ENCODE data around the gene MVK.

MVK gene

DNA sequence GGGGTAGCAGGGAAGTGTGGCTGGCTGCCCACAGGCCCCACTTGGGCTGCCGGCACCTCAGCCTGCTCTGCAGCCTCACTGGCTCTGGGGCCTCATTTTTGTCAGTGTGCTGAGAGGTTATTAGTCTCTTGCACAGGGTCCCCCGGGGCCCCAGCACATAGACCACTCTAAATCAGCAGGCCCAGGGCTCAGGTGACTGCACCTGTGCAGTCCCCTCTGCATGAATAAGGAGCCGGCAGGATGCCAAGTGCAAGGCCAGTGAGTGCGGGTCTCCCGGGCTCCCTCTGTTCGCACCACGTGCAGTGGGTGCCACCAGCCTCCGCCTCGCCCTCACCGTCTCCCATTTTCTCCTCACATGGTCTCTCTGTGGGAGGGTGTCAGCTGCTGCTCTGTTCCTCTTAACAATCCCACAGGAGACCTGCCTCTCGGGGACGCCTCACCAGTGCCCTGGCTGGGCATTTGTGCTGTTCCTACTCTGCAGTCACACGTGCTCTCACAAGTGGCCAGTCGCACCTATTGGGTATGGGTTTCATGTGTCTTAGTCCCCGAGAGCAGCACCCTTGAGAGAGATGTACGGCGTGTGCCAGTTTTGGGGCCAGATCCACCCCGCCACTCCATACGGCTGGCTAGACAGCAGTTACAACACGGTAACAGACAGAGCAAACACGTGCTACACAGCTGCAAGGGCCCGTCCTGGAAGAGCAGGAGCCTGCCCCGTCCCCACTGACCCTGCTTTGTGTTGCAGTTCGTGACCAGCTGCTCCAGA lies 40.7 kb upstream of the MVK start:
- TF ChIP-seq, protein P1, sequence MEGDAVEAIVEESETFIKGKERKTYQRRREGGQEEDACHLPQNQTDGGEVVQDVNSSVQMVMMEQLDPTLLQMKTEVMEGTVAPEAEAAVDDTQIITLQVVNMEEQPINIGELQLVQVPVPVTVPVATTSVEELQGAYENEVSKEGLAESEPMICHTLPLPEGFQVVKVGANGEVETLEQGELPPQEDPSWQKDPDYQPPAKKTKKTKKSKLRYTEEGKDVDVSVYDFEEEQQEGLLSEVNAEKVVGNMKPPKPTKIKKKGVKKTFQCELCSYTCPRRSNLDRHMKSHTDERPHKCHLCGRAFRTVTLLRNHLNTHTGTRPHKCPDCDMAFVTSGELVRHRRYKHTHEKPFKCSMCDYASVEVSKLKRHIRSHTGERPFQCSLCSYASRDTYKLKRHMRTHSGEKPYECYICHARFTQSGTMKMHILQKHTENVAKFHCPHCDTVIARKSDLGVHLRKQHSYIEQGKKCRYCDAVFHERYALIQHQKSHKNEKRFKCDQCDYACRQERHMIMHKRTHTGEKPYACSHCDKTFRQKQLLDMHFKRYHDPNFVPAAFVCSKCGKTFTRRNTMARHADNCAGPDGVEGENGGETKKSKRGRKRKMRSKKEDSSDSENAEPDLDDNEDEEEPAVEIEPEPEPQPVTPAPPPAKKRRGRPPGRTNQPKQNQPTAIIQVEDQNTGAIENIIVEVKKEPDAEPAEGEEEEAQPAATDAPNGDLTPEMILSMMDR (IDR thresholded peaks at IDR 0.05), result no peak

GRCh38 chr12:109533487-109533740 lies 40.2 kb upstream of the MVK start:
- TF ChIP-seq, protein P1 (IDR thresholded peaks at IDR 0.05), result no peak

DNA sequence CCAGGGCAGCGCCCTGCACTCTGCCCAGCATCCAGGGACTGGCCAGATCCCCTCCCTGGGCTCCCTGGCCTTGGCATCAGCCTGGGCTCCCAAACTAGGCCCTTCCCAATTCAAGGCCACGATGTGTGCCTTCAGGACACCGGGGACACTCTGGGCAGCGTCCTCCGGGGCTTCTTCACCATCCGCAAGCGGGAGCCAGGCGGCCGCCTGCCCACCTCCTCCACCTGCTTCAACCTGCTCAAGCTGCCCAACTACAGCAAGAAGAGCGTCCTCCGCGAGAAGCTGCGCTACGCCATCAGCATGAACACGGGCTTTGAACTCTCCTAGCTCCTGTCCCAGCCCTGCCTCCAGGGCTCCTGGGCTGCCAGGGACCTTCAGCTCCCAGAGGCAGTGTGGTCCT lies 39.1 kb upstream of the MVK start:
- TF ChIP-seq, protein P1 (IDR thresholded peaks at IDR 0.05), result no peak

GRCh38 chr12:109535231-109535862 lies 38.2 kb upstream of the MVK start:
- TF ChIP-seq, protein P1 (IDR thresholded peaks at IDR 0.05), result no peak

GRCh38 chr12:109535863-109536250 lies 37.7 kb upstream of the MVK start:
- TF ChIP-seq, protein P1 (IDR thresholded peaks at IDR 0.05), result no peak

DNA sequence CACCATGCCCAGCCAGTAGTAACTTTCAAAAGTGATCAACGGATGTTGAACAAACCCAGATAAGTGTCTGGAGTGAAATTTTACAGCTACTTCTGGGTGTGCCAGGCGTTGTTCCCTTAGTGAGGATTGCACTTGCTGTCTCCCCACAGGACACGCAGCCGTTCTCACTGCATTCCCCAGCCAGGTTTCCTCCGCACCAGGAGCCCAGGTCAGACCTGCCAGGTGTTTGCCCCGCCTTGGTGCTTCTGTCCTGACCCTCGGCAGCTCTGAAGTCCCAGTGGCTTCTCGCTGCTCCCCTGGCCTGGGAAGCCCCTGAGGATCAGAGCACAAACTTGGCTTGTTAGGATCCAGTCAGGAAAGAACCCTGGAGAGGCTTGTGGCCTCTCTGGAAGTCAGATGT lies 36.5 kb upstream of the MVK start:
- TF ChIP-seq, protein P1 (IDR thresholded peaks at IDR 0.05), result no peak

GRCh38 chr12:109538191-109538863 lies 35.3 kb upstream of the MVK start:
- TF ChIP-seq, protein P1 (IDR thresholded peaks at IDR 0.05), result no peak

Measured in LNCAP (cell line).